ENCODE results near the gene NAA16.

- TF ChIP-seq USF1 (IDR thresholded peaks at IDR 0.05) (no peak), CEBPB (IDR thresholded peaks at IDR 0.05) (no peak), TEAD4 (IDR thresholded peaks at IDR 0.05) (no peak), MAX (IDR thresholded peaks at IDR 0.05) (no peak), EP300 (IDR thresholded peaks at IDR 0.05; ENCODE audit: borderline replicate concordance) (no peak), CREB1 (IDR thresholded peaks at IDR 0.05; ENCODE audit: low read depth) (no peak), REST (IDR thresholded peaks at IDR 0.05; ENCODE audit: low read depth) (no peak), EGR1 (IDR thresholded peaks at IDR 0.05) (no peak), ZBTB7A (IDR thresholded peaks at IDR 0.05; ENCODE audit: low read depth) (no peak), RAD21 (IDR thresholded peaks at IDR 0.05; ENCODE audit: low read depth) (no peak), YY1 (IDR thresholded peaks at IDR 0.05; ENCODE audit: low read depth) (no peak), TAF1 (IDR thresholded peaks at IDR 0.05; ENCODE audit: low read depth) (no peak)
These were observed 90.3 kb downstream of the NAA16 start for GRCh38 chr13:41401366-41401765.

Data from Ishikawa (cell line).